H1 (cell line): ENCODE results near the gene TLR7. TPM values are rescaled to one million over a fixed set of nuclear protein-coding genes. Genes with fewer than 3 reads are reported as not detected.

ENCODE experiments used
- CTCF ChIA-PET: fragments of 300-600 bp; sonication (Branson Sonifier 250); formaldehyde crosslinking; loops from one replicate; lab custom pipeline; 2021; ENCODE audit not compliant: partially characterized antibody; lab: Charles Lee
- POLR2A ChIA-PET: fragments of 300-600 bp; sonication (Branson Sonifier 250); formaldehyde crosslinking; loops from one replicate; lab custom pipeline; 2021; ENCODE audit warnings: inconsistent platforms; ENCODE audit not compliant: partially characterized antibody; lab: Charles Lee
- DNase-seq, 2 experiments: peaks; one replicate each; pipeline versions ENCODE4 v3.0.0 to v3.0.0-alpha.2; 2010 to 2022; ENCODE audit warnings: low spot score in 2 of 2, low read depth in 1 of 2, mixed read lengths in 1 of 2
- FAIRE-seq: peaks from 2 replicates; lab custom pipeline; 2011; peaks lifted over from hg19 to GRCh38; lab: Jason Lieb, UNC
- H2AFZ ChIP-seq: 2 replicates; pipeline ENCODE4 v1.8.1; 2012; ENCODE audit warnings: low read length, inconsistent platforms
- H2AK5ac ChIP-seq: 2 replicates; pipeline ENCODE4 v1.6.1; 2013; ENCODE audit warnings: low read depth, low read length
- H2BK120ac ChIP-seq: replicated peaks from 2 replicates; pipeline ENCODE3; 2013; ENCODE audit warnings: low read depth, low read length, inconsistent platforms
- H2BK12ac ChIP-seq: 2 replicates; pipeline ENCODE4 v1.6.1; 2013; ENCODE audit warnings: low read depth, low read length
- H2BK15ac ChIP-seq: 2 replicates; pipeline ENCODE4 v1.6.1; 2013; ENCODE audit warnings: low read length
- H2BK20ac ChIP-seq: 2 replicates; pipeline ENCODE4 v1.6.1; 2013; ENCODE audit warnings: low read length
- H2BK5ac ChIP-seq: 2 replicates; pipeline ENCODE4 v1.6.1; 2013; ENCODE audit warnings: low read depth, low read length
- H3K14ac ChIP-seq: 2 replicates; pipeline ENCODE4 v1.6.1; 2013; ENCODE audit warnings: inconsistent platforms; ENCODE audit not compliant: insufficient read length
- H3K18ac ChIP-seq: 2 replicates; pipeline ENCODE4 v1.6.1; 2013; ENCODE audit warnings: low read length; ENCODE audit errors: extremely low read depth
- H3K23ac ChIP-seq: 2 replicates; pipeline ENCODE4 v1.6.1; 2013; ENCODE audit warnings: inconsistent platforms; ENCODE audit not compliant: insufficient read length
- H3K23me2 ChIP-seq: 2 replicates; pipeline ENCODE4 v1.6.1; 2013; ENCODE audit warnings: low read depth, low read length
- H3K27ac ChIP-seq: 2 replicates; pipeline ENCODE4 v1.6.1; 2011; ENCODE audit warnings: low read depth, low read length, inconsistent platforms
- H3K27me3 ChIP-seq, 4 experiments: replicated peaks in 1 of 4; 1 replicate in 1 of 4; 2 replicates in 3 of 4; pipeline versions ENCODE4 v1.6.1 to v1.8.1; 2011 to 2013; ENCODE audit warnings: low read length in 3 of 4, mild to moderate bottlenecking in 3 of 4, inconsistent platforms in 2 of 4, mixed read lengths in 2 of 4, moderate library complexity in 1 of 4; ENCODE audit not compliant: control insufficient read depth in 3 of 4, insufficient read depth in 3 of 4; ENCODE audit errors: extremely low read depth in 1 of 4
- H3K36me3 ChIP-seq, 4 experiments: 2 replicates each; pipeline versions ENCODE4 v1.6.1 to v1.8.1; 2011 to 2013; ENCODE audit warnings: mild to moderate bottlenecking in 4 of 4, low read length in 3 of 4, moderate library complexity in 2 of 4, control low read depth in 1 of 4, inconsistent platforms in 1 of 4; ENCODE audit not compliant: insufficient read depth in 4 of 4, control insufficient read depth in 2 of 4
- H3K4ac ChIP-seq: replicated peaks from 2 replicates; pipeline ENCODE3; 2013; ENCODE audit warnings: low read length, low read depth, mixed read lengths, inconsistent platforms; ENCODE audit not compliant: insufficient read length
- H3K4me1 ChIP-seq, 4 experiments: replicated peaks in 1 of 4; 1 replicate in 1 of 4; 2 replicates in 3 of 4; pipeline versions ENCODE4 v1.6.1 to v1.8.1; 2011 to 2013; ENCODE audit warnings: low read length in 3 of 4, inconsistent platforms in 2 of 4, mixed read lengths in 1 of 4; ENCODE audit not compliant: insufficient read depth in 4 of 4, control insufficient read depth in 3 of 4
- H3K4me2 ChIP-seq, 2 experiments: 2 replicates each; pipeline versions ENCODE4 v1.6.1 to v1.8.1; 2011 to 2013; ENCODE audit warnings: low read depth in 2 of 2, low read length in 2 of 2, control low read depth in 1 of 2, inconsistent platforms in 1 of 2, mild to moderate bottlenecking in 1 of 2; ENCODE audit not compliant: insufficient read depth in 1 of 2
- H3K4me3 ChIP-seq, 4 experiments: fragments of 200-600, 300-600 bp in 1 of 4; sonication (generic), shearing (Covaris generic), sonication (Bioruptor Twin) in 1 of 4; 2 replicates each; pipeline versions ENCODE4 v1.5.1 to v1.8.1; 2011 to 2016; ENCODE audit warnings: low read length in 4 of 4, low read depth in 3 of 4, control low read depth in 2 of 4, inconsistent platforms in 2 of 4, mild to moderate bottlenecking in 2 of 4, mixed read lengths in 1 of 4, moderate library complexity in 1 of 4; ENCODE audit not compliant: insufficient read depth in 2 of 4; ENCODE audit errors: extremely low read depth in 1 of 4
- H3K56ac ChIP-seq: replicated peaks from 2 replicates; pipeline ENCODE3; 2013; ENCODE audit warnings: low read depth, mild to moderate bottlenecking, mixed read lengths, low read length, inconsistent platforms; ENCODE audit not compliant: insufficient read length
- H3K79me1 ChIP-seq: 2 replicates; pipeline ENCODE4 v1.6.1; 2013; ENCODE audit warnings: low read depth, low read length, control low read depth
- H3K79me2 ChIP-seq, 2 experiments: 2 replicates each; pipeline versions ENCODE4 v1.6.1 to v1.8.1; 2012 to 2013; ENCODE audit warnings: low read length in 2 of 2, mild to moderate bottlenecking in 2 of 2, inconsistent platforms in 1 of 2; ENCODE audit not compliant: insufficient read depth in 2 of 2, control insufficient read depth in 1 of 2
- H3K9ac ChIP-seq, 4 experiments: replicated peaks in 1 of 4; 1 replicate in 1 of 4; 2 replicates in 3 of 4; pipeline versions ENCODE4 v1.6.1 to v1.8.1; 2011 to 2013; ENCODE audit warnings: low read depth in 3 of 4, low read length in 3 of 4, control low read depth in 2 of 4, mild to moderate bottlenecking in 2 of 4, moderate library complexity in 2 of 4, inconsistent platforms in 1 of 4; ENCODE audit errors: extremely low read depth in 1 of 4
- H3K9me3 ChIP-seq, 2 experiments: 2 replicates each; pipeline versions ENCODE4 v1.6.1 to v1.8.1; 2012 to 2013; ENCODE audit warnings: mild to moderate bottlenecking in 2 of 2, moderate library complexity in 2 of 2, control low read depth in 1 of 2, inconsistent platforms in 1 of 2, low read depth in 1 of 2, low read length in 1 of 2, mixed read lengths in 1 of 2; ENCODE audit not compliant: insufficient read depth in 2 of 2
- H4K20me1 ChIP-seq, 2 experiments: replicated peaks in 1 of 2; 2 replicates each; pipeline versions ENCODE3 to v1.8.1; 2011 to 2013; ENCODE audit warnings: inconsistent platforms in 2 of 2, low read length in 2 of 2, mild to moderate bottlenecking in 1 of 2; ENCODE audit not compliant: insufficient read depth in 2 of 2, control insufficient read depth in 1 of 2
- H4K5ac ChIP-seq: 2 replicates; pipeline ENCODE4 v1.6.1; 2013; ENCODE audit warnings: low read length, low read depth, mixed read lengths, inconsistent platforms; ENCODE audit not compliant: insufficient read length
- H4K8ac ChIP-seq: 2 replicates; pipeline ENCODE4 v1.8.0; 2013; ENCODE audit warnings: mild to moderate bottlenecking, moderate library complexity, low read length, inconsistent platforms; ENCODE audit not compliant: insufficient read depth; ENCODE audit errors: extremely low read depth
- H4K91ac ChIP-seq: replicated peaks from 2 replicates; pipeline ENCODE3; 2013; ENCODE audit warnings: low read length, mixed read lengths, inconsistent platforms; ENCODE audit not compliant: insufficient read length
- CBX5 ChIP-seq: fragments of 300-800, 300-1000 bp; sonication (generic); IDR thresholded peaks from 2 replicates; pipeline ENCODE4 v1.7.1; 2016; ENCODE audit warnings: antibody characterized with exemption, low read length, low read depth
- CBX8 ChIP-seq: fragments of 300-800, 300-1000 bp; sonication (generic); IDR thresholded peaks from 2 replicates; pipeline ENCODE4 v1.7.1; 2016; ENCODE audit warnings: low read depth, low read length, borderline replicate concordance
- CTCF ChIP-seq, 3 experiments: IDR thresholded peaks; 1 replicate in 2 of 3; 2 replicates in 1 of 3; pipeline versions ENCODE4 v1.5.1 to v1.6.1; 2011; ENCODE audit warnings: low read length in 3 of 3, mild to moderate bottlenecking in 3 of 3, inconsistent platforms in 2 of 3, low read depth in 1 of 3, moderate library complexity in 1 of 3; ENCODE audit not compliant: insufficient read depth in 1 of 3; ENCODE audit errors: control extremely low read depth in 1 of 3
- EP300 ChIP-seq, 2 experiments: IDR thresholded peaks; 1 replicate in 1 of 2; 2 replicates in 1 of 2; pipeline ENCODE4 v1.6.1; 2011 to 2012; ENCODE audit warnings: low read depth in 2 of 2, low read length in 2 of 2, mild to moderate bottlenecking in 2 of 2, borderline replicate concordance in 1 of 2, inconsistent platforms in 1 of 2, moderate library complexity in 1 of 2
- HDAC6 ChIP-seq: IDR thresholded peaks from one replicate; pipeline ENCODE4 v1.7.1; 2012; ENCODE audit warnings: low read depth, mild to moderate bottlenecking, inconsistent platforms, low read length, moderate library complexity
- NRF1 ChIP-seq: IDR thresholded peaks from 2 replicates; pipeline ENCODE4 v1.6.1; 2011; ENCODE audit warnings: mild to moderate bottlenecking, low read depth, low read length, improper control_type of control experiment
- PHF8 ChIP-seq: fragments of 200-600 bp; sonication (generic); conservative IDR thresholded peaks from 2 replicates; pipeline ENCODE4 v1.7.1; 2012; ENCODE audit warnings: low read depth, mild to moderate bottlenecking, inconsistent platforms, low read length, moderate library complexity
- POU5F1 ChIP-seq: IDR thresholded peaks from 2 replicates; pipeline ENCODE4 v1.6.1; 2011; ENCODE audit warnings: low read depth, mild to moderate bottlenecking, low read length, moderate library complexity
- SP1 ChIP-seq: IDR thresholded peaks from 2 replicates; pipeline ENCODE4 v1.6.1; 2011; ENCODE audit warnings: low read depth, low read length
- SP2 ChIP-seq: IDR thresholded peaks from 2 replicates; pipeline ENCODE4 v1.6.1; 2012; ENCODE audit warnings: mild to moderate bottlenecking, low read length, inconsistent platforms
- SRF ChIP-seq: IDR thresholded peaks from 2 replicates; pipeline ENCODE4 v1.6.1; 2011; ENCODE audit warnings: mild to moderate bottlenecking, low read depth, low read length, moderate library complexity
- SUZ12 ChIP-seq: fragments of 200-600 bp; sonication (generic); IDR thresholded peaks from 2 replicates; pipeline ENCODE4 v1.6.1; 2012; ENCODE audit warnings: mild to moderate bottlenecking, inconsistent platforms, low read length, moderate library complexity, mixed read lengths
- WGBS, 2 experiments: shearing (Covaris generic) in 1 of 2; methylation state at CpG; one replicate each; pipeline versions ENCODE4 v1.1.6 to v1.1.7; 2013 to 2015; ENCODE audit warnings: low lambda C conversion rate in 2 of 2, mixed read lengths in 2 of 2, inconsistent platforms in 1 of 2, low coverage in 1 of 2, missing lambda C conversion rate in 1 of 2; ENCODE audit not compliant: insufficient replicate concordance in 2 of 2, insufficient coverage in 1 of 2, insufficient read length in 1 of 2; ENCODE audit errors: extremely low coverage in 1 of 2, missing lambda C conversion rate in 1 of 2; 5-methylcytosine and 5-hydroxymethylcytosine counted together
- polyA plus RNA-seq, 7 experiments: library from polyadenylated mRNA; depleted of rRNA in 3 of 7; stranded (reverse) in 5 of 7; unstranded in 2 of 7; fragments of >200 nt in 5 of 7; fragments of 200-250 nt in 2 of 7; gene quantifications; 1 replicate in 5 of 7; 2 replicates in 1 of 7; 4 replicates in 1 of 7; pipeline versions ENCODE4 v1.2.1 to v1.2.3, GENCODE V29; 2011 to 2013; ENCODE audit warnings: missing spikeins in 2 of 7, mixed read lengths in 2 of 7
- total RNA-seq: library from RNA; stranded (reverse); fragmentation: NEBNext Ultra II Directional; extraction: Animal tissue kit (Norgen Biotek cat#: 25700); gene quantifications from 2 replicates; pipeline ENCODE4 v1.2.1, GENCODE V29; 2021

Gene TLR7
- total and polyA plus RNA-seq, 2 of the 8 experiments (the other 6 are each of a cell fraction or from before 2014, with no cell fraction given): 0.02 TPM; not detected in 1

- H4K5ac ChIP-seq: no peak overlapping the region
- H2BK5ac ChIP-seq: no peak overlapping the region
- no peak for TF ChIP-seq POU5F1
- no peak for TF ChIP-seq PHF8
- no peak for TF ChIP-seq CBX5
- no peak for TF ChIP-seq SP2
- TF ChIP-seq EP300 (IDR thresholded peaks at IDR 0.05; ENCODE audit: borderline replicate concordance in 1 of 2, low read depth in 2 of 2, low read length in 2 of 2): no peak
- no peak for TF ChIP-seq CTCF (IDR thresholded peaks at IDR 0.05; ENCODE audit: control extremely low read depth in 1 of 3, insufficient read depth in 1 of 3, low read depth in 1 of 3, low read length in 3 of 3)
- no peak for TF ChIP-seq SP1
- TF ChIP-seq CBX8: no peak
- no peak for TF ChIP-seq HDAC6
- TF ChIP-seq SUZ12: no peak
- TF ChIP-seq NRF1: no peak
- no peak for TF ChIP-seq SRF
Measured at GRCh38 chrX:12903646-12904045, 36.8 kb downstream of the TLR7 start.

More at GRCh38 chrX:12903646-12904045, 36.8 kb downstream of the TLR7 start:
- Histone ChIP-seq H3K27ac (no peak overlapping the region), H3K56ac (no peak overlapping the region), H3K18ac (no peak overlapping the region), H4K8ac (no peak overlapping the region), H2AFZ (no peak overlapping the region), H3K4me2 (no peak overlapping the region), H2AK5ac (no peak overlapping the region), H3K4ac (no peak overlapping the region), H2BK15ac (no peak overlapping the region), H4K91ac (no peak overlapping the region), H3K79me1 (no peaks in the 10 kb centered on the region), H3K9ac (no peak overlapping the region), H3K79me2 (no peaks in the 10 kb centered on the region), H3K36me3 (no peaks in the 10 kb centered on the region), H4K20me1 (no peaks in the 10 kb centered on the region), H3K23me2 (no peaks in the 10 kb centered on the region), H3K4me3 (no peak overlapping the region), H2BK12ac (no peak overlapping the region), H3K23ac (no peak overlapping the region), H3K4me1 (peaks cover 0 to 2% (median 0%) of the 10 kb centered on the region in 4 experiments; a peak in 3 of 7 replicates), H2BK120ac (no peak overlapping the region), H2BK20ac (no peak overlapping the region), H3K9me3 (peaks cover 0 to 3% of the 10 kb centered on the region in 2 experiments; a peak in 1 of 4 replicates), H3K27me3 (no peaks in the 10 kb centered on the region), H3K14ac (no peak overlapping the region)
- WGBS, 2 experiments: 91% methylated on average over 6 of the region's 8 CpGs; no CpG with 5 or more reads in 1 of the 2 experiments
- ChIA-PET POLR2A (no interaction called here), CTCF (interaction anchor here (0.8 to 2.2 kb wide), 7 partner anchors 10 to 794 kb away, joined by 3 to 9 read pairs (median 4); no protein-coding TSS in a partner anchor)
- DNase-seq (no peak), FAIRE-seq (no peak)
